Measurements from ENCODE around the gene NPIPB8.
"Not testable (repeated sequence)": the region's sequence is repeated elsewhere in the genome, so short reads cannot be mapped to it uniquely, and the experiment has no call there.

Gene NPIPB8

DNA sequence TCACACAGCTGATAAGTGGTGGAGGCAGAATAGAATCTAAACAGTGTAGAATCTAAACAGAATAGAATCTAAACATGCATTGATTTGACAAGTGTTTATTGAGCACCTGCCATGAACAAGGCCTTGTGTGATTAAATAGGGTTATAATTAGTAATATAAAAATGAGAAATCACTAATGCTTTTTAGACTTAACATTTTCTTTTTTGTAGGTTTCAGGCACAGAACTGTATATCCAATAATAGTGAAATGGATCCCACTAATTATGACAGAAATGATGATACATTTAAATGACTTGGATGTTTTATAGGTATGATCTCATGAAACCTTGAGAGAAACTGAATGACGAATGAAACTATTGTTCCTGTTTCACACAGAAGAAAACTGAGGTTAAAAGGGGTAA, at the start of gene NPIPB8:
Gene NPIPB8 (plus strand): TSS at position 301 of the 400 bp plus-strand sequence. CDS start 296 bp downstream, outside the sequence.
- in situ Hi-C loops (cut with HindIII; ENCODE audit: low sequenced_read_pairs) = not testable (repeated sequence)

DNA sequence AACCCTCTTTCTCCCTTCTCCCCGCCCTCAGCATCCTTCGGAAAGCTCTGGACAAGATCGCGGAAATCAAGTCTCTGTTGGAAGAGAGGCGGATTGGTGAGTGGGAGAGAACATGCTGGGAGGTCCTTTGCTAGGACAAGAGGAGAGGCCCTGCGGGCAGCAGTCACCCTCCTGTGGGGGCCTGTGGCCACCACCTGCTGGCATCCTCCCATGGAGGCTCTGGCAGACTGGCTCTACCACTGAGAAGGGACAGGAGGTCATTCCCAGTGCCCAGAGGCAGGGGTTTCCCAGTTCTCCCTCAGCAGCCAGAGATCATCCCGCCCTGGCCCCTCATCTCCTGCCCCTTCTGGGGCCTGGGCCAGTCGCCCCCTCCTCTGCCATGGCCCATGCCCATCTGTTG, 48.8 kb upstream of the NPIPB8 start:
- in situ Hi-C loops (cut with HindIII; ENCODE audit: low sequenced_read_pairs) = no loop called here

DNA sequence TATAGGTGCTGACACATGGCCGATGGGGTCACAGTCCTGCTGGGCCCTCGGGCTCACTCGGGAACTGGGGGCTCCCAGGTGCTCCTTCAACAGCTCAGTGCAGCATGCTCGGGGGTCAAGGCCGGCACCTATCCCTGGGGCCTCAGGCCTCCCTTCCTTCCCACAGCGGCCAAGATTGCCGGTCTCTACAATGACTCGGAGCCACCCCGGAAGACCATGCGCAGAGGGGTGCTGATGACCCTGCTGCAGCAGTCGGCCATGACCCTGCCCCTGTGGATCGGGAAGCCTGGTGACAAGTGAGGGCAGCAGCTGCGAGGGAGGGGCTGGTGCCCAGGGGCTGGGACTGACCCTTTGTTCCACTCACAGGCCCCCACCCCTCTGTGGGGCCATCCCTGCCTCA, 47.9 kb upstream of the NPIPB8 start:
- in situ Hi-C loops (cut with HindIII; ENCODE audit: low sequenced_read_pairs) = no loop called here

DNA sequence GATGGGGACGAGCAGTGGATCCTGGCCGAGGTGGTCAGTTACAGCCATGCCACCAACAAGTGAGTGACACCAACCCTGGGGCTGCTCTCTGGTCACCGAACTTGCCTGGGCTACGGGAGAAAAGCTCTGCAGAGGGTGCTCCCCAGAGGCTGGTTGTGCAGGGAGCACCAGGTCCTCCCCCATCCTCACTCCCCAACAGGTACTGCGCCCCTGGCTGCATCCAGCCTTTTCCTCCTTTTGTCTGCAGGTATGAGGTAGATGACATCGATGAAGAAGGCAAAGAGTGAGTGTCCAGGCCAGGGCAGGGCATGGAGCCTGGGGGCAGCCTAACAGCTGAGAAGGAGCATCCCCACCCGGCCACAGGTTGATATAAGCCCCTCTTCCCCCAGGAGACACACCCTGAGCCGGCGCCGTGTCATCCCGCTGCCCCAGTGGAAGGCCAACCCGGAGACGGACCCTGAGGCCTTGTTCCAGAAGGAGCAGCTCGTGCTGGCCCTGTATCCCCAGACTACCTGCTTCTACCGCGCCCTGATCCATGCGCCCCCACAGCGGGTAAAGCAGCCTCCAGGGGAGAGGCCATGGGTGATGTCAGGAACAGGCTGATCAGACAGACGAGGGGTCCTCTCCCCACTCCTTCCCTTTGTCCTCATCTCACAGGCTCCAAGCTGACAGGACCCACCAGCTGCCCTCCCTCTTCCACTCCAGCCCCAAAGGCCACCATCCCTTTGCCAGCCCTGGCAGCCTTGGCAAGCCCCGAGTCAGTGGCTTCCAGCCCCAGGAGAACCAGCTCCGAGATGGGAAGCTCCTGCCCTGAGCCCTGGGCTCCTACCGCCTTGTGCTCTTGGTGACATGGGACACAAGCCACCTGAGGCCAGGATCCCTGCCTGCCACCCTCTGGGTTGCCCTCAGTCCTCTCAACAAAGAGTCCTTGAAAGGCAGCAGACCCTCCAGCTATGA, 47.2 kb upstream of the NPIPB8 start:
- in situ Hi-C loops (cut with HindIII; ENCODE audit: low sequenced_read_pairs) = no loop called here

DNA sequence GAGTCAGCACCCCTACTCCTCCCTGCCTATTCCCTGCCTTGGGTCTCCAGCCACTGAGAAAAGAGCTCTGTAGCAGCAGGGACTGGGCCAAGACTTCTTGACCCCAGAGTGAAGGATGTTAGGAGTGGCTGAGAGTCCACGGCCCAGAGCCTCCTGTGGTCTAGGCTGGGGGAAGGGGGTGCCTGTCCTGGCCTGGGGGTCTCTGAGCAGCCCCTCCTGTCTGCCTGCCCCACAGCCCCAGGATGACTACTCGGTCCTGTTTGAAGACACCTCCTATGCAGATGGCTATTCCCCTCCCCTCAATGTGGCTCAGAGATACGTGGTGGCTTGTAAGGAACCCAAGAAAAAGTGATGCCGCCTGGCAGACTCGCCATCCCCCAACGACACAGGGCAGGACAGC, 46.5 kb upstream of the NPIPB8 start:
- in situ Hi-C loops (cut with HindIII; ENCODE audit: low sequenced_read_pairs) = no loop called here

DNA sequence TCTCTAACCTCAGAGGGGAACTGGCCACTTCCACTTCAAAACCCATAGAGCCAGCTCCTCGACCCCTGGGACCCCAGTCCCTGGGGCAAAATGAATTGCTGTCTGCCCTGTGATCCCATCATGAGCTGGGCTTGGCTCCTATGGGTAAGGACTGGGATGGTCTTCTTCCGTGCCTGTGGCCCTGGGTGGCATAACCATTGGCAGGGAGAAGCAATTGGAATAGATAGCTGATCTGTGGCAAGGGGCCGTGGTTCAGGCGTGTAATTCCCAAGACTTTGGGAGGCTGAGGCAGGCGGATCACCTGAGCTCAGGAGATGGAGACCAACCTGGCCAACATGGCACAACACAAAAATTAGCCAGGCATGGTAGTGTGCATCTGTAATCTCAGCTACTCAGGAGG, 45.4 kb upstream of the NPIPB8 start:
- in situ Hi-C loops (cut with HindIII; ENCODE audit: low sequenced_read_pairs) = no loop called here

DNA sequence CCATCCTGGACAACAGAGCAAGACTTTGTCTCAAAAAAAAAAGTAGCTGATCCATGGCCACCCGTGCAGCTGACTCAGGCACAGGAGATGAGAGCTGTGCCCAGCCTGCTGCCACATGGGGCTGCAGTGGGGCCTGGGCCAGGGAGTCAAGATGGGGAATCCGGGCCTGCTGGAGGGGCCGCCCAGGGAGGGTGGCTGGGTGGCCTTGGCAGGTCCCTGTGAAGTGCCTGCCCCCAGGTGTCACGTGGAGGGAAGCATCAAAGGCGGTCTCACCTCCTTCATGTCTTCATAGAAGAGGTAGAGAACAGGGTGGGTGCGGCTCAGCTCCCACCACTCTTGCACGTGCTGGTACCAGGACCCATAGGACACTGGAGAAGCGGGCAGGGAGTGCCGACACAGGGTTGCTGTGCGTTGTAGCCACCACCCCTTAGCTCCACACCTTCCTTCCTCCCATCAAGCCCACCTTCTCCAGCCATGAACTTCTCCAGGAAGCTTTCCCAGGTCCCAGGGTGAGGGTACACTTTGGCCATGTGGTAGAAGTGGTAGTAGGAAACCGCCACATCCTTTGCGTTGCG, 44.8 kb upstream of the NPIPB8 start:
- in situ Hi-C loops (cut with HindIII; ENCODE audit: low sequenced_read_pairs) = no loop called here

DNA sequence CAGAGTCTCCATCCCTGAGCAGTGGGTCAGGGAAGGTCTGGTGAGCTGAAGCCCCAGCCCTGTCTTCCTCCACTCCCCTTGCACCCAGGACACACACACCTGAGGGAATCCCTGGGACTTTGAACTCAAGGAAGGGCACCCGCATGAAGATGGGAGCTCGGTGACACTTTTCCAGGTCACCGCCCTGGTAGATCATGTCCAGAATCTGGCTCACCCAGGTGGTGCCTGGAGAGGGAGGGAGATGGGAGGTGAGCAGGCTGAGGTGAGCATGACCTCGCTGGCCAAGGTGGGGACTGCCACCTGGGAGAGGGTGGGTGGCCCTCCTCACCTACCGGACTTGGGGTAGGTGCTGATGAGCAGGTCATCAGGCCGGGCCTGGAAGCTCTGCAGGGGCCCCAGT, 42.4 kb upstream of the NPIPB8 start:
- in situ Hi-C loops (cut with HindIII; ENCODE audit: low sequenced_read_pairs) = not testable (repeated sequence)

DNA sequence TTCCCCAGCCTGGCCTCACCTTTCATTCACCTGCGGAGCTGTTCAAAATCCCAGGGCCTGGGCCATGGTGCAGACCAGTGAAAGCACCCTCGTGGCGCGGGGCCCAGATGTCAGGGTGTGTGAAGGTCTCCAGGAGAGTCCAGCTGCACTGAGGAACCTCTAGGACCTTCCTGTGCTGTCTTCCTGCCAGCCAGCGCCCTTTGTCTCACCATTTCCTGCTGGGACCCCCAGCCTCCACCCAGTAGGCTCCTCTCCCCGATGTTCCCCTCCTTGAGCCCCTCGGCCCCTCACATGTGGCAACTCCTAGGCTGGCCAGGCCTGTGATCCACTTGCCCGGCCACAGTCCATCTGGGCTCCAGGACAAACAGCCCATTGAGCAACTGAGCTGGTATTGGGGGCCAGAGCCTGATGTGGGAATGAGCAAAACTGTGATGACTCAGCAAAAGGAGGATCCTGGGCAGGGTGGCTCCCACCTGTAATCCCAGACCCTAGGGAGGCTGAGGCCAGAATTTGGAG, 41.7 kb upstream of the NPIPB8 start:
- in situ Hi-C loops (cut with HindIII; ENCODE audit: low sequenced_read_pairs) = no loop called here

DNA sequence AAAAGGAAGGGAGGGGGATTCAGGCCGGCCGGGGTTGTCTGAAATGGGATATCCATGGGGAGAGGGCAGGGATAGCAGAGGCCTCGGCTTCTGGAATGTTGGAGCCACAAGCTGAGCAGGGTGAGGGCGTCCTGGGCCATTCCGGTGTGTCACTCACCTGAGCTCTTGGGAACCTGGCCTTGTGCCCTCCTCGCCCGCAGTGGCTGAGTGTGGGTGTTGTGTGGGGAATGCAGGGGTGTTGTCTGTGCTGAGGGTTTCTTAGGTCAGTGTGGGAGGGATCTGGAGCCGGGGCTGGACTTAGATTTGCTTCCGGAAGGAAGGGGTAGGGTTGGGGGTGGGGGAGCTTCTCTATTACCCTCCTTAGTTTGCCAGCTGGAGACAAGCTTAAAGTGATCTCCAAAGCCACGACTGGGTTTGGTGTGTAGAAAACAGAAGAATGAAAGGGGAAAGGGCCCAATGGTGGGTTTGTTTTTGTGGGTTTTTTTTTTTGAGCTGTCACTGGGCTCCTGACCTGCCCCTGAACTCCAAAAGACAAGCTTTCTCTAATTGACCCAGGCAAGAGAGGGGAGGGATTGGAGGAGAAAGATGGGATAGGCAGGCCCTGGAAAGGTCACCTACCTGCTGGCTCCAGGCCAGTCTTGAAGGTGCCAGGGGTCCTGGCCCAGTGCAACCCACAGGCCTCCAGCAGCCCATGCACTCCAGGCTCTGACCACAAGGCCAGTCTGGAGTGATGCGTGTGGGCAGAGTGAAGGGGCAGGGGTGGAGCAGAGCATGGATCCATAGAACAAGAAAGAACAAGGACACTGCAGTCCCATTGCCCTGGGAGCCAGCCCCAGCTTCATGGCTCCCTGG, 40.8 kb upstream of the NPIPB8 start, which contains the start of gene SULT1A2:
Gene SULT1A2 (minus strand): TSS at position 211 of the 852 bp plus-strand sequence. CDS start 1,120 bp downstream, outside the sequence.
- in situ Hi-C loops (cut with HindIII; ENCODE audit: low sequenced_read_pairs) = no loop called here

DNA sequence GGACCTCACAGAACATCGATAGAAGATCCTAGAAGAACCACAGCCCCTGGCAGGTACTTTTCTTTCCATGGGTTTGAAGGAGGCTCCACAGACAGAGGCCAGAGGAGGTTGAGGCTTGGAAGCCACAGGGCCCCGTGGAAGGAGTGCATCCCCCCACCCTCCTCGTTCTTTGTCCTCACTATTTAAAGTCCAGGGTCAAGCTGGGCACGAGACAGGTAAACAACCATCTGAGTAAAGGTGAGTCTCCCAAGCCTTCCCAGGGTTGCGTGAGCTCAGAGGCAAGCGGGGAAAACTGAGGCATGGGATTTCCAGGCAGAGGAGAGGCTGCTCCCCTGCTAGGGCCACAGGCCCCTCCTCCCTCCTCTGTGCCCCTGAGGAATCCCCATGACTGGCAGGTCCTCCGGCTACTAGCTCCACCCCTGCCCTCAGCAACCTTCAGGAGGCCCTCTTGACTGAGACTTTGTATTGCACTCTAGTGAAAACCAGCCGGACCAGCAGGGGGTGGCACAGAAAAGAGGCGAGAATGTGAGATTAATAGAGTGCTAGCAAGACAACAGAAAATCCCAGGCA, 40.1 kb upstream of the NPIPB8 start:
- in situ Hi-C loops (cut with HindIII; ENCODE audit: low sequenced_read_pairs) = no loop called here

DNA sequence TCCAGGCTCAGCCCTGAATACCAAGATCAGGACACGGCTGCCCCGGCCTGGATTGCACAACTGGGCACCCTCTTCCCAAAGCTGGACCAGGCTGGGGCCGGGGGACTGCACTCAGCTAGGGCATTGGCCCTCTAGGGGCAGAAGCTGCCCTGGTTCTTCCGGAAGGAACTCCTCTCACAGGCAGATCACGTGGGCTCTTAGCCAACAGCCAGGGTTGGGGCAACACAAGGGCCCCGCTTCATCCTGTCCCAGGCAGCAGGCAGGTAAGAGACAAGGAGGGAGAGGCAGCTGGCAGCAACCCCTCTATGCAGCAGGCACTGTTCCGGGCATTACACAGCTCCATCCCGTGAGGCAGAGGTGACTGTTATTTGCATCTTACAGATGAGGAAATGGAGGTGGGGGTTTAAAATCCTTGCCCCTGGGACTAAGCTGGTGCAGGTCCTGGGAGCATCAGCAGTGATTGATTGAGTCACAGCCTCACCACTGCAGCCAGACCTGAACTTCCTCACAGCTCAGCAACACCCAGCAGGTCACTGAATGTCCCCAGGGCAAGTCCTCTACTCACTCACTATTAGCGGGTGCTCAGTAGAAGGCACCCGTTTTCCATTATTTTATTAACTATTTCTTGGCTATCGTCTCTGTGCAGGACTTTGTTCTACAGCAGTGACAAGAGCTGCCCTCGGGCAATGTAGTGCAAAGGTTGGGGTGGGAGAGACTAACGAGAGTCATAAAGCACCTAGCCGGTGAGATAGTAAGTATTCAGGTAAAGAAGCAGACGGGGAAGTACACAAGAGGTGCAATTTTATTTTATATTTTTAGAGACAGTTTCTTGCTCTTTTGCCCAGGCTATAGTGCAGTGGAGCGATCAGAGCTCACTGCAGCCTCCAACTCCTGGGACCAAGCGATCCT, 38.2 kb upstream of the NPIPB8 start:
- in situ Hi-C loops (cut with HindIII; ENCODE audit: low sequenced_read_pairs) = not testable (repeated sequence)

DNA sequence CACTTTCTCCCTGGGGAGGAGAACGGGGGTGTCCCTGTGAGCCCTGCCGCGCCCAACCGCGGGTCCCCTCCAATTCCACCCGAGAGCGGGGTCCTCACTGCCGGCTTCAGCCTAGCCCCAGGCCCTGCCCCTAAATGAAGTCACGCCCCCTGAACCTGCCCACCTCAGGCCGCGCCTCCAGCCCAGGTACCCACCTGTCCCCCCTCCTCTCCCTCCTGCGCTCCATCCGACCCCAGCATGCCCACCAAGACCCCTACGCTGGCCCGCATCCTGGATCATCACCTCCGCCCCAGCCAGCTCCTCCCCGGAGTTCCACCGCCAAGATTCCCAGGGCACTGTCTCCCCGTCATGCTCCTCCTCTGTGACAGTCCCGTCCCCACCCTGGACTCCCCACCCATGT, 36.9 kb upstream of the NPIPB8 start:
- in situ Hi-C loops (cut with HindIII; ENCODE audit: low sequenced_read_pairs) = not testable (repeated sequence)

DNA sequence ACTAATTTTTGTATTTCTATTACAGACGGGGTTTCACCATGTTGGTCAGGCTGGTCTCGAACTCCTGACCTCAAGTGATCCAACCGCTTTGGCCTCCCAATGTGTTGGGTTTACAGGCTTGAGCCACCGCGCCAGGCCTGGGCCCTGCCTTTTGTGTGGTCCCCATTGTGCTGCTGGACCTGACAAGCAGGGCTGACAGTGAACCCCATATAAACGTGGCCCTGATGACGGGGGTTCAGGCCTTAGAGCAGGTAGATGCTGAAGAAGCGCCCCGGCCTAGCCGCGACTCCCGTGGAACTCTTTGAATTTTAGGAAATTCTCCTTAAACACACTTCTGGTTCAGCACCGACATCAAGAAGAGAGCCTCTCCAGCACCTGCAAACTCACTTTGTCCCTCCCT, 36.3 kb upstream of the NPIPB8 start:
- in situ Hi-C loops (cut with HindIII; ENCODE audit: low sequenced_read_pairs) = not testable (repeated sequence)

DNA sequence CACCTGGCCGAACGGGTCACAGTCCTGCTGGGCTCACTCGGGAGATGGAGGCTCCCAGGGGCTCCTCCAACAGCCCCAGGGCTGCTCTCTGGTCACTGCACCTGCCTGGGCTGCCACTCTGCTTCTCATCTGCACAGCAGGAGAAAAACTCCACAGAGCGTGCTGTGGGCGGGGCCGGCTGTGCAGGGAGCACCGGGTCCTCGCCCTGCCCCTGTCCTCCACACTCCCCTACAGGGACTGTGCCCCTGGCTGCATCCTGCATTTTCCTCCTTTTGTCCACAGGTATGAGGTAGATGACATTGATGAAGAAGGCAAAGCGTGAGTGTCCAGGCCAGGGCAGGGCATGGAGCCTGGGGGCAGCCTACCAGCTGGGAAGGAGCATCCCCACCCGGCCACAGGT, 35.8 kb upstream of the NPIPB8 start:
- in situ Hi-C loops (cut with HindIII; ENCODE audit: low sequenced_read_pairs) = not testable (repeated sequence)

DNA sequence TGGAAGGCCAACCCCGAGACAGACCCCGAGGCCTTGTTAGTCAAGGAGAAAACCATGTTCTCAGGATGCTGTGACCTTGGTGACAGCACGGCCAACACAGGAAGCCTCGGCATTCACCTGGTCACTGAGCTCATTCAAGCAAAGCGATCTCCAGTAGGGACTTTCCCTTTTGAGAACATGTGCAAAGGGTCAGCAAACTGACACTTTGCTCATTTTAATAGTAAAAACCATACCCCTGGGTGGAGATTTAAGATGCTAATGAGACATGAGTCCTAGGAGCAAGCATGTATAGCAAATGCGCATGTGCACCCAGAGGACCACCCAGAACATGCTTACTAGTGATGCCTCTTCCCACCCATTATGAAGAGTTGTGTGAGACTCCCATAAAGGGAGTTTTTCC, 35.3 kb upstream of the NPIPB8 start:
- in situ Hi-C loops (cut with HindIII; ENCODE audit: low sequenced_read_pairs) = no loop called here

DNA sequence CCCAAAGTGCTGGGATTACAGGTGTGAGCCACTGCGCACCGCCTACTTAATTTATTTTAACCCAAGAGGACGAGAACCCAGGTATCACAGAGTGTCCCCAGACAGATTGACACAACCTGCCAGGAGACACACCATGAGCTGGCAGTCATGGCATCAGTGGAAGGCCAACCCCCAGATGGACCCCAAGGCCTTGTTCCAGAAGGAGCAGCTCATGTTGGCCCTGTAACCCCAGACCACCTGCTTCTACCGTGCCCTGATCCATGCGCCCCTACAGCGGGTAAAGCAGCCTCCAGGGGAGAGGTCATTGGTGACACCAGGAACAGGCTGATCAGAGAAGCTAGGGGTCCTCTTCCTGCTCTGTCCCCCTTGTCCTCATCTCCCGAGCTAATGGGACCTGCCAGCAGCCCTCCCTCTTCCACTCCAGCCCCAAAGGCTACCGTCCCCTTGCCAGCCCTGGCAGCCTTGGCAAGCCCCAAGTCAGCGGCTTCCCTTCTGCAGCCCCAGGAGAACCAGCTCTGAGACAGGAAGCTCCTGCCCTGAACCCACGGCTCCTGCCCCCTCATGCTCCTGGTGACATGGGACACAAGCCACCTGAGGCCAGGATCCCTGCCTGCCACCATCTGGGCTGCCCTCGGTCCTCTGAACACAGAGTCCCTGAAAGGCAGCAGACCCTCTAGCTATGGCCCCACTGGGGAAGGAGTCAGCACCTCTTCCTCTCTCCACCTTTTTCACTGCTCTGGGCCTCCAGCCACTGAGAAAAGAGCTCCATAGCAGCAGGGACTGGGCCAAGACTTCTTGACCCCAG, 34.3 kb upstream of the NPIPB8 start:
- in situ Hi-C loops (cut with HindIII; ENCODE audit: low sequenced_read_pairs) = no loop called here

DNA sequence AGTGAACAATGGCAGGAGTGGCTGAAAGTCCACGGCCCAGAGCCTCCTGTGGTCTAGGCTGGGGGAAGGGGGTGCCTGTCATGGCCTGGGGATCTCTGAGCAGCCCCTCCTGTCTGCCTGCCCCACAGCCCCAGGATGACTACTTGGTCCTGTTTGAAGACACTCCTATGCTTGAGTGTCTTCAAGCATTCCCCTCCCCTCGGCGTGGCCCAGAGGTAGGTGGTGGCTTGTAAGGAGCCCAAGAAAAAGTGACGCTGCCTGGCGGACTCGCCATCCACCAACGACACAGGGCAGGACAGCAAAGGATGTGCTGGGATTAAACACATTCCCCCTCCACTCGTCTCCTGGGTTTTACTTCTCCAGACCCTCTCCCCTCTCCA, 33.7 kb upstream of the NPIPB8 start:
- in situ Hi-C loops (cut with HindIII; ENCODE audit: low sequenced_read_pairs) = no loop called here
